HepG2 (cell line): ENCODE measurements around the gene RAB33A. TPM values are rescaled to one million over a fixed set of nuclear protein-coding genes. Genes with fewer than 3 reads are reported as not detected.

Experiments used
- ATAC-seq: fragments of 200-7000 bp; cut with Tn5 transposase; 3 replicates; pipeline ENCODE4 v1.9.1; 2020; ENCODE audit warnings: mild to moderate bottlenecking, moderate library complexity
- BruUV-seq: library from RNA; stranded (reverse); fragments of 400-500 nt; replicated peaks from 2 replicates; lab custom pipeline; 2021; lab: Mats Ljungman, UMichigan
- CTCF ChIA-PET: fragments of 300-600 bp; formaldehyde crosslinking; extraction: SDS; loops from one replicate; lab custom pipeline; 2021; ENCODE audit warnings: low total read pairs, inconsistent platforms, low intra/inter-chr PET ratio; lab: Yijun Ruan, JAX
- POLR2A ChIA-PET: fragments of 350-600 bp; sonication (Branson Sonifier 250); formaldehyde crosslinking; loops from one replicate; lab custom pipeline; 2020; ENCODE audit warnings: antibody characterized with exemption, inconsistent platforms; lab: Yijun Ruan, JAX
- DNase-seq: peaks from one replicate; pipeline ENCODE4 v3.0.0-alpha.2; 2015; ENCODE audit warnings: low spot score
- FAIRE-seq: peaks from 3 replicates; lab custom pipeline; 2011; peaks lifted over from hg19 to GRCh38; lab: Jason Lieb, UNC
- H2AFZ ChIP-seq: one replicate; pipeline ENCODE4 v1.6.1; 2011; ENCODE audit warnings: low read length, inconsistent platforms
- H3K27ac ChIP-seq: fragments of 300-600 bp; 3 replicates; pipeline ENCODE4 v1.8.0; 2011; ENCODE audit warnings: mixed run types, mild to moderate bottlenecking, mixed read lengths, low read length, inconsistent platforms; ENCODE audit not compliant: insufficient read depth; ENCODE audit errors: extremely low read length
- H3K27me3 ChIP-seq, 2 experiments: fragments of 200-600 bp in 1 of 2; 2 replicates in 1 of 2; 3 replicates in 1 of 2; pipeline versions ENCODE4 v1.6.0 to v1.8.0; 2011; ENCODE audit warnings: low read length in 2 of 2, mild to moderate bottlenecking in 2 of 2, moderate library complexity in 2 of 2, inconsistent platforms in 1 of 2; ENCODE audit not compliant: insufficient read depth in 2 of 2, control insufficient read depth in 1 of 2
- H3K36me3 ChIP-seq, 2 experiments: fragments of 200-600 bp in 1 of 2; replicated peaks in 1 of 2; 2 replicates in 1 of 2; 3 replicates in 1 of 2; pipeline versions ENCODE4 v1.5.1 to v1.8.0; 2011; ENCODE audit warnings: low read length in 2 of 2, inconsistent platforms in 1 of 2; ENCODE audit not compliant: insufficient read depth in 2 of 2, control insufficient read depth in 1 of 2
- H3K4me1 ChIP-seq: 2 replicates; pipeline ENCODE4 v1.5.1; 2012; ENCODE audit warnings: low read length, inconsistent platforms; ENCODE audit not compliant: insufficient read depth
- H3K4me2 ChIP-seq: 2 replicates; pipeline ENCODE4 v1.6.0; 2011; ENCODE audit warnings: low read depth, low read length, inconsistent platforms
- H3K4me3 ChIP-seq, 3 experiments: fragments of 200-600 bp in 1 of 3; sonication (generic), shearing (Covaris generic) in 1 of 3; replicated peaks in 1 of 3; 2 replicates each; pipeline ENCODE4 v1.5.1; 2011 to 2016; ENCODE audit warnings: low read length in 3 of 3, inconsistent platforms in 2 of 3, low read depth in 2 of 3, mild to moderate bottlenecking in 2 of 3, control low read depth in 1 of 3, mixed read lengths in 1 of 3; ENCODE audit not compliant: insufficient read depth in 1 of 3
- H3K79me2 ChIP-seq: one replicate; pipeline ENCODE4 v1.6.1; 2011; ENCODE audit warnings: low read length, inconsistent platforms; ENCODE audit not compliant: insufficient read depth
- H3K9ac ChIP-seq: 2 replicates; pipeline ENCODE4 v1.6.0; 2011; ENCODE audit warnings: mild to moderate bottlenecking, low read depth, low read length, inconsistent platforms; ENCODE audit not compliant: insufficient read depth
- H3K9me3 ChIP-seq: 2 replicates; pipeline ENCODE4 v1.5.1; 2012; ENCODE audit warnings: mild to moderate bottlenecking, low read length
- H4K20me1 ChIP-seq: 2 replicates; pipeline ENCODE4 v1.6.0; 2011; ENCODE audit warnings: inconsistent platforms, mild to moderate bottlenecking, low read length, moderate library complexity; ENCODE audit not compliant: insufficient read depth
- ELF4 ChIP-seq: sonication (generic); formaldehyde crosslinking; IDR thresholded peaks from 2 replicates; pipeline ENCODE4 v1.5.0; 2020; ENCODE audit warnings: missing genetic modification reagents, mild to moderate bottlenecking, moderate library complexity, borderline replicate concordance
- FOXO1 ChIP-seq: sonication (generic); formaldehyde crosslinking; IDR thresholded peaks from 2 replicates; pipeline ENCODE4 v1.4.0; 2020; ENCODE audit warnings: missing genetic modification reagents
- GFI1 ChIP-seq: sonication (generic); formaldehyde crosslinking; IDR thresholded peaks from 2 replicates; pipeline ENCODE4 v1.5.0; 2020; ENCODE audit warnings: missing genetic modification reagents, mild to moderate bottlenecking, borderline replicate concordance
- KAT8 ChIP-seq: IDR thresholded peaks from 2 replicates; pipeline ENCODE4 v1.6.1; 2016; ENCODE audit warnings: missing genetic modification reagents, missing compliant biosample characterization
- MED8 ChIP-seq: sonication (generic); formaldehyde crosslinking; IDR thresholded peaks from 2 replicates; pipeline ENCODE4 v1.8.1; 2023; ENCODE audit warnings: mild to moderate bottlenecking, missing genetic modification reagents; ENCODE audit not compliant: insufficient replicate concordance
- MTA1 ChIP-seq: sonication (generic); formaldehyde crosslinking; IDR thresholded peaks from 2 replicates; pipeline ENCODE4 v1.4.0; 2020; ENCODE audit warnings: missing genetic modification reagents, mild to moderate bottlenecking, borderline replicate concordance
- PRMT3 ChIP-seq: sonication (generic); formaldehyde crosslinking; IDR thresholded peaks from 2 replicates; pipeline ENCODE4 v1.8.1; 2022; ENCODE audit warnings: low read depth, mild to moderate bottlenecking, moderate library complexity, missing genetic modification reagents, borderline replicate concordance
- PRPF4 ChIP-seq: fragments of 200-400 bp; formaldehyde crosslinking; IDR thresholded peaks from 2 replicates; pipeline ENCODE4 v1.6.1; 2016; ENCODE audit warnings: low read length, low read depth; ENCODE audit not compliant: poor library complexity, severe bottlenecking
- STAT5B ChIP-seq: sonication (generic); formaldehyde crosslinking; IDR thresholded peaks from 2 replicates; pipeline ENCODE4 v1.4.0; 2020; ENCODE audit warnings: missing genetic modification reagents
- TRIM24 ChIP-seq: sonication (generic); formaldehyde crosslinking; IDR thresholded peaks from 2 replicates; pipeline ENCODE4 v1.8.0; 2022; ENCODE audit warnings: mild to moderate bottlenecking, missing genetic modification reagents
- ZNF3 ChIP-seq: IDR thresholded peaks from 2 replicates; pipeline ENCODE4 v1.7.0; 2017; ENCODE audit warnings: inconsistent platforms
- WGBS: methylation state at CpG from one replicate; pipeline ENCODE4 v1.1.6; 2017; ENCODE audit warnings: low lambda C conversion rate; 5-methylcytosine and 5-hydroxymethylcytosine counted together
- in situ Hi-C: cut with HindIII; loops from 2 replicates; pipeline ENCODE4 v1.10.0; 2017; ENCODE audit warnings: low pct_unique_long_range_greater_than_20kb; ENCODE audit not compliant: extremely low pct_ligation_motif_present
- intact Hi-C: fragments of 100-400 bp; cut with micrococcal nuclease; formaldehyde crosslinking; loops from one replicate; pipeline ENCODE4 v1.10.0; 2022; ENCODE audit not compliant: unreplicated experiment
- polyA plus RNA-seq, 8 experiments: library from polyadenylated mRNA; depleted of rRNA in 3 of 8; stranded (reverse) in 7 of 8; unstranded in 1 of 8; fragments of >200 nt; fragmentation: Illumina TruSeq in 4 of 8; extraction: Trizol in 4 of 8; gene quantifications; 2 replicates each; pipeline versions ENCODE4 v1.2.1 to v1.2.3, GENCODE V29; 2011 to 2016; ENCODE audit warnings: low read depth in 4 of 8, missing spikeins in 1 of 8, mixed read lengths in 1 of 8; ENCODE audit not compliant: insufficient read depth in 1 of 8
- total RNA-seq, 5 experiments: library from RNA; depleted of rRNA; stranded (reverse); fragments of >200 nt; fragmentation: Illumina TruSeq; extraction: Trizol; gene quantifications; 2 replicates each; pipeline ENCODE4 v1.2.3, GENCODE V29; 2016; ENCODE audit warnings: low read depth in 1 of 5
- TF ChIP-seq, protein P1 (sequence below): sonication (generic); formaldehyde crosslinking; IDR thresholded peaks from 2 replicates; pipeline ENCODE4 v1.8.1; 2023; ENCODE audit warnings: mild to moderate bottlenecking, missing genetic modification reagents, borderline replicate concordance
- TF ChIP-seq, protein P2 (sequence below): sonication (generic); formaldehyde crosslinking; IDR thresholded peaks from 2 replicates; pipeline ENCODE4 v1.5.1; 2020; ENCODE audit warnings: missing genetic modification reagents, mild to moderate bottlenecking, borderline replicate concordance
- TF ChIP-seq, protein P3 (sequence below): sonication (generic); formaldehyde crosslinking; IDR thresholded peaks from 2 replicates; pipeline ENCODE4 v1.5.0; 2020; ENCODE audit warnings: mild to moderate bottlenecking, missing genetic modification reagents

RAB33A gene
- total and polyA plus RNA-seq, 2 of the 13 experiments (the other 11 are each of a cell fraction or from before 2014, with no cell fraction given): 0.26 TPM; not detected in 1

DNA sequence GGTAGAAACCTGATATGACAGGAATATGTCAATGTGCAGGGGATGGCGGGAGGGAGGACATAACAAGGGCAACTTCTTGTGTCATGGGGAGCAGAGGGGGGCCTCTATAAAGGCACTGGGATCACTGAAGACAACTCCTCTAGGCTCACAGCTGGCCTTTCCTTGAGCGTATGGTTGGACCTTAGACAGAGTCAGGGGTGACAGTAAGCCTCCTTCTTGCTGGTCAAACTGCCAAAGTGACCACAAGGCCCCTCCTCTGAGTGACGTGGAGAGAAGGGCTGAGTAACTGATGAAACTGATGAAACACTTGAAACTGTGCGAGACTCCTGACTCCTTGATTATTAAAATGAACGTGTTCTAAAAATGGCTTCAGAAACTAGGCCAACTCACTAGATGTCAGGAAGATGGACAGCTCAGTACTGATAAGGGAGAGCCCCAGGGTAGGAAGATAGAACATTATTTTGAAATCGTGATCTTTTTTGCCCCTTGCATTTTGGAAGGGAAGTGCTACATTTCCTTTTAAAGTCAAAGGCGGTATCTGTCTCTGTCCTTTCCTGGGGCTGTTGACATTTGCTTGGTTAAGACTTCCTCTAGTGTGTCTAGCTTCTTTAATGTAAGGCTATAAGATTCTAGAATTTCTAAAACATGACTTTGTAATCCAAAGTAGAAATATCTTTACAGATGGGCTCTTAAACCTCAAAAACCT, 1.6 kb downstream of the RAB33A start:
- H3K4me1 ChIP-seq: peaks cover 6% of the 10 kb centered on the region; the same call in 1 of the 2 replicates
- no peak overlapping the region for H3K27ac ChIP-seq
- POLR2A ChIA-PET: no interaction called here
- no peaks in the 10 kb centered on the region for H3K9me3 ChIP-seq
- H3K4me3 ChIP-seq: no peak overlapping the region
- FAIRE-seq (no peak), DNase-seq (no peak), ATAC-seq (no peak)
- H3K4me2 ChIP-seq: no peak overlapping the region
- no peak overlapping the region for H2AFZ ChIP-seq
- no peak overlapping the region for H3K9ac ChIP-seq
- no peak for TF ChIP-seq ZNF3
- TF ChIP-seq, protein P1, sequence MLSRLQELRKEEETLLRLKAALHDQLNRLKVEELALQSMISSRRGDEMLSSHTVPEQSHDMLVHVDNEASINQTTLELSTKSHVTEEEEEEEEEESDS: no peak
- no peak for TF ChIP-seq ELF4 (CRISPR knock-in tag)
- no peak for TF ChIP-seq STAT5B (CRISPR knock-in tag)
- no peak for TF ChIP-seq TRIM24
- TF ChIP-seq GFI1 (CRISPR knock-in tag): no peak
- peaks cover 0 to 4% of the 10 kb centered on the region in 2 experiments; a peak in 2 of 5 replicates for H3K27me3 ChIP-seq
- H4K20me1 ChIP-seq: no peaks in the 10 kb centered on the region
- CTCF ChIA-PET: no interaction called here
- intact Hi-C loops: no loop called here
- 28% methylated on average over 4 of the region's 7 CpGs for WGBS
- in situ Hi-C loops: no loop called here
- H3K79me2 ChIP-seq: no peaks in the 10 kb centered on the region
- H3K36me3 ChIP-seq: no peaks in the 10 kb centered on the region
- no TSS peak for BruUV-seq

DNA sequence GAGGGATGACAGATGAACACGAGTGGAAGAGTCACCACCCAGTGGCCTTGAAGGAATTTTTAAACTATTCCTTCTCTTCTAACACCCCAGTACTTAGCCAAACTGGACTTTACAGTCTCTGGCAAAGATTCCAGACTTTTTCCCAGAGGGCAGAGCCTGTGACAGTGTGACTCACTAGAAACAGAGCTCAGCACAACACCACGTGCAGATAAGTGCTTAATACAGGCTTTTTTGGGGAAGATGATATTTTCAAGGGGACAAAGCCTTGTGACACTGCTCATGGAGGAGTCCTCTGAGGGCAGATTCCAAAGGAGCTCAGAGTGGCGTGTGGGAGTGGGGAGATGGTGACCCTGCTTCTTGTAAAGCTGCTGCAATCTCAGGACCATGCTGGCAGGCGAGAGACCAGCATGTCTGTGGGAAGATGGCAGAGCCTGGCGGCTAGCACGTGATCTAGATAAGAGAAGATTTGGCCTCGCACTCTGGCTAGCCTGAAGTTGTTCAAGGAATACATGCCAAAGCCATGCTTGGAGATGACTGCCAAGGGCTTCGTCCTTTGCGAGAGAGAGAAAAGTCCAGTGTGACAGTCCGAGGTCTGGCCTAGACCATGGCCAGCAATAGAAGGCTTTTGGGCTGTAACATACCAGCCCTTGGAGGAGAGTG, 2.4 kb downstream of the RAB33A start:
- peaks cover 6% of the 10 kb centered on the region; the same call in 1 of the 2 replicates for H3K4me1 ChIP-seq
- no peak for ATAC-seq
- H3K4me2 ChIP-seq: no peak overlapping the region
- ChIA-PET CTCF (no interaction called here), POLR2A (interaction anchor here (0.8 kb wide), 1 partner anchor 9 kb away, joined by 3 read pairs; the partner anchor contains the start of gene AIFM1)
- BruUV-seq: no TSS peak
- H2AFZ ChIP-seq: no peak overlapping the region
- no peaks in the 10 kb centered on the region for H3K9me3 ChIP-seq
- H4K20me1 ChIP-seq: no peaks in the 10 kb centered on the region
- no peaks in the 10 kb centered on the region for H3K79me2 ChIP-seq
- in situ Hi-C loops (no loop called here), intact Hi-C loops (no loop called here)
- H3K27me3 ChIP-seq: peaks cover 0 to 4% of the 10 kb centered on the region in 2 experiments; a peak in 2 of 5 replicates
- H3K4me3 ChIP-seq: no peak overlapping the region
- no peak for FAIRE-seq
- H3K9ac ChIP-seq: no peak overlapping the region
- WGBS: 40% methylated on average over 3 of the region's 10 CpGs
- H3K27ac ChIP-seq: no peak overlapping the region
- no peak for DNase-seq
- no peaks in the 10 kb centered on the region for H3K36me3 ChIP-seq
- TF ChIP-seq, protein P2, sequence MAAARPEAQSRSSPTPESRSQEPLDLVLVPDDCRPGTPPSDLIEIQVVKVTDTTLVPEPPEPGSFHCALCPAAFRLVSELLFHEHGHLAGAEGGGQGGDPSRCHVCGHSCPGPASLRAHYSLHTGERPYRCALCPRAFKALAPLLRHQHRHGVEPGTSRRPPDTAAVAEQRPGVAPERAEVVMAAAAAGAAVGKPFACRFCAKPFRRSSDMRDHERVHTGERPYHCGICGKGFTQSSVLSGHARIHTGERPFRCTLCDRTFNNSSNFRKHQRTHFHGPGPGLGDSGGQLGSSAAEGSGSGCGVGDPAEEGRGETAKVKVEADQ (CRISPR knock-in tag): no peak
- TF ChIP-seq FOXO1 (no peak), PRPF4 (no peak), MED8 (CRISPR knock-in tag) (no peak), KAT8 (CRISPR knock-in tag) (no peak), PRMT3 (CRISPR knock-in tag) (no peak), MTA1 (no peak)
- TF ChIP-seq, protein P3, sequence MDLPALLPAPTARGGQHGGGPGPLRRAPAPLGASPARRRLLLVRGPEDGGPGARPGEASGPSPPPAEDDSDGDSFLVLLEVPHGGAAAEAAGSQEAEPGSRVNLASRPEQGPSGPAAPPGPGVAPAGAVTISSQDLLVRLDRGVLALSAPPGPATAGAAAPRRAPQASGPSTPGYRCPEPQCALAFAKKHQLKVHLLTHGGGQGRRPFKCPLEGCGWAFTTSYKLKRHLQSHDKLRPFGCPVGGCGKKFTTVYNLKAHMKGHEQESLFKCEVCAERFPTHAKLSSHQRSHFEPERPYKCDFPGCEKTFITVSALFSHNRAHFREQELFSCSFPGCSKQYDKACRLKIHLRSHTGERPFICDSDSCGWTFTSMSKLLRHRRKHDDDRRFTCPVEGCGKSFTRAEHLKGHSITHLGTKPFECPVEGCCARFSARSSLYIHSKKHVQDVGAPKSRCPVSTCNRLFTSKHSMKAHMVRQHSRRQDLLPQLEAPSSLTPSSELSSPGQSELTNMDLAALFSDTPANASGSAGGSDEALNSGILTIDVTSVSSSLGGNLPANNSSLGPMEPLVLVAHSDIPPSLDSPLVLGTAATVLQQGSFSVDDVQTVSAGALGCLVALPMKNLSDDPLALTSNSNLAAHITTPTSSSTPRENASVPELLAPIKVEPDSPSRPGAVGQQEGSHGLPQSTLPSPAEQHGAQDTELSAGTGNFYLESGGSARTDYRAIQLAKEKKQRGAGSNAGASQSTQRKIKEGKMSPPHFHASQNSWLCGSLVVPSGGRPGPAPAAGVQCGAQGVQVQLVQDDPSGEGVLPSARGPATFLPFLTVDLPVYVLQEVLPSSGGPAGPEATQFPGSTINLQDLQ: no peak
